ENCODE results near the gene LRRC14B. TPM values are rescaled to one million over a fixed set of nuclear protein-coding genes. Genes with fewer than 3 reads are reported as not detected.
"Not testable (repeated sequence)": the region's sequence is repeated elsewhere in the genome, so short reads cannot be mapped to it uniquely, and the experiment has no call there.

Gene LRRC14B
- total and polyA plus RNA-seq, 2 donors: 0.58 TPM; not detected in 1

DNA sequence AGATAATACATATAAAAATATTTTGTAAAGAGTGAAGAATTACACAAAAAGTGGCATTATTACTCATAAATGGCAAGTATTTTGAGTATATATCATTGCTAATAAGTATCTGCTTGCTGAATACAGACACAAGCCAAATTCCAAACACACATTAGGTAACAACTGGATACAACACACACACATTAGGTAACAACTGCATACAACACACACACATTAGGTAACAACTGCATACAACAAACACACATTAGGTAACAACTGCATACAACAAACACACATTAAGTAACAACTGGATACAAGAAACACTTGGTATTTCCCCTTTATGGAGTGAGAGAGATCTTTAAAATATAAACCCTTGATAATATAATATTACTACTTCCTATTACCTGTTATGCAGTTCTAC lies 13.2 kb downstream of the LRRC14B start:
- no peak overlapping the region for H3K4me3 ChIP-seq (ENCODE audit: low read depth, low read length)
- H3K27ac ChIP-seq (ENCODE audit: low read depth): no peak overlapping the region
- H3K4me1 ChIP-seq (ENCODE audit: insufficient read depth): no peaks in the 10 kb centered on the region
- H3K36me3 ChIP-seq (ENCODE audit: insufficient read depth): peaks cover 2% of the 10 kb centered on the region
- no peak for DNase-seq (ENCODE audit: extremely low spot score)

DNA sequence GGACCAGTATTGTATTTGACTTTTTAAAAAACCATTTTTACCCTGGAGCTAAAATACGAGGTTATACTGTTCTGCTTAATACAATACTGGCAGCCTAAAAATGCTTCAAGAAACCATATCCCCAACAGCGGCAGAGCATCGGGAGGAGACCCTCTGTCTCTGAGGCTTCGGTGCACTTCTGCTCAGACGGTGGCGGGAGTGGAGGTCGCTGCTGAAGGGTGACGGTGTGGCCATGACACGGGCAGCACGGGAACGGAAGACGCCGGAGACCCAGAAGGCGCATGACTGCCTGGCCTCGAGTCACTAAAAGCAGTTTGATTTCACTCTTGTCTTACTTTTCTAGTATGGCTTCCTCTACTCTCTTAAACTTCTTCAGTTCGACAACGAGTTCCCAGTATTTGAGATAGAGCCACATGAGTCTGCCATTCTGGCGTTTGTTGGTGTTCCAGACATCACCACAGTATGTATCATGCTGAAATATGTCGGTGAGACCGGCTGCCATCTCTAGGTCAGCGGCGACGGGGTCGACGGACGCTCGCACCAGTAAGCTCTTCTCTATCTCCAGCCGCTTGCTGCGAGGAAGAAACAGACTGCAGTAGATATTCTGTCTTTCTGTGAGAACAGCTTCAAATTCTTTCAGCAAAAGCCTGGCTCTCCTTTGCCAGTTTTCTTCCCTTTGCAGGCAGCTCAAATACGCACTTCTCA lies 13.8 kb downstream of the LRRC14B start:
- no peak for DNase-seq (ENCODE audit: extremely low spot score)

DNA sequence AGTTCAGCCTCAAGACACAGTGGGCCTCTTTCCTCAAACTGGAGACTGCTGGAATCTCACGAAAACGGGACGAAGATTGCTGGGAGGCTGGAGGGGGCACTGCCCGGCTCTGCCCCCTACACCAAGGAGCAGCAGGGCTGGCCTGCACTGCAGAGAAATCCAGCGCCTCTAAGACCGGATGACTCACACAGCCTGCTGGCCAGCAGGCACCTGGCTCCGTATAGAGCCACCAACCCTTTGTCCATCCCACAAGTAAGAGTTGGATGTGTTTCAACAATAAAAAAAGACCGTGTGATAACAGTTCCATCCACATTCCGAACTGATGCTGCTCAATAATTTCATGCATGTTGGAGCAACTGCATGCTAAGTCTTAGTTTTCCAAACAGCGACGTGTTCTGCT lies 15.1 kb downstream of the LRRC14B start:
- Histone ChIP-seq H3K36me3 (ENCODE audit: insufficient read depth) (peaks cover 2% of the 10 kb centered on the region), H3K4me1 (ENCODE audit: insufficient read depth) (no peaks in the 10 kb centered on the region), H3K4me3 (ENCODE audit: low read depth, low read length) (no peak overlapping the region), H3K27ac (ENCODE audit: low read depth) (no peak overlapping the region)
- 33% methylated on average over 11 of the region's 11 CpGs for whole genome bisulfite sequencing
- no peak for DNase-seq (ENCODE audit: extremely low spot score)

More for the DNA sequence above, 13.8 kb downstream of the LRRC14B start:
- Histone ChIP-seq H3K4me1 (ENCODE audit: insufficient read depth) (no peaks in the 10 kb centered on the region), H3K27ac (ENCODE audit: low read depth) (no peak overlapping the region), H3K4me3 (ENCODE audit: low read depth, low read length) (no peak overlapping the region), H3K36me3 (ENCODE audit: insufficient read depth) (peaks cover 2% of the 10 kb centered on the region)
- WGBS: 94% methylated on average over 30 of the region's 30 CpGs

DNA sequence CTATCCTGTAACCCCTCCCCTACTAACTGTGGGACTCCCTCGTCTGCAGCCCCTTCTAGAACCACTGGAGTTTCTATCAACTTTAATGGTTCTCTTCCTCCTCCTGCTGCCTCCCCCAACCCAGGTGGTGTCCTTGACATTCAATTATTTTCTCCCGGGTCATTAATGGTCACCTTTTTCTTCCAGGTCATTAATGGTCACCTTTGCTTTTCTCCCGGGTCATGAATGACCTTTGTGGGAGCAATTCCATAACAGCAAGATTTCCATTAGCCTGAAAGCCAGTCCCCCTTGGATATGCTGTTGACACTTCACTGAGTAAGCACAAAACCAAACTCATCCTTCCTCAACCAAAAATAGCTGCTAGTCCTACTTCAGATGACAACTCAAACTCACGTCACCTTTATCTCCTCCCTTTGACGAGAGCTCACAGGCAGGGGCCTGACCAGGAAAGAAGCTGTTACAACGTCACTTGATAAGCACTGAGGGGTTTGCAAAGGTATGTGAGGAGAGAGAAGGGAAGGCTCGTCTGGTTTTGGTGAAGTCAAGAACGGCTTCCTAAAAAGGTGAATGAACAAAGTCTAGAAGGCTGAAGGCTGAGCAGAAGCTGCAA lies 15.7 kb downstream of the LRRC14B start:
- DNase-seq (ENCODE audit: extremely low spot score): no peak
- Histone ChIP-seq H3K27ac (ENCODE audit: low read depth) (no peak overlapping the region), H3K4me1 (ENCODE audit: insufficient read depth) (no peaks in the 10 kb centered on the region), H3K4me3 (ENCODE audit: low read depth, low read length) (no peak overlapping the region), H3K36me3 (ENCODE audit: insufficient read depth) (peaks cover 2% of the 10 kb centered on the region)
- WGBS: 74% methylated on average over 8 of the region's 8 CpGs

DNA sequence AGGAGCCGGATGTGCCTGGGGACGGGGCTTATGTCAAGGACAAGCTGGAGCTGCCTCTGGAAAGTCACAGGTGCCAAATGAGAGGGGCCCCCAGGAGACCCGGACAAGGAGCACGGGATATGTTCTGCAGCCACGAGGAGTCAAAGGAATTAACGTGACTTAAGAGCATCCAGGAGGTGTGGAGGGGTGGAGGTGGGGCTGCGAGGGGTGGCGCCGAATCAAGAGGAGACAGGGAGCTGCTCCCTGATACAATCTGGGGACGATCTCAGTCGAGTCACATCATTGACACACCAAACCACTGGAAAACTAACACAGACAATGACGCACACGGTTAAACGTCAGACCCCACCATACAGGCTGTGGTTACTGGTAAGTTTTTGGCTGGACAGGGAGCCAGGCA lies 16.3 kb downstream of the LRRC14B start:
- no peaks in the 10 kb centered on the region for H3K4me1 ChIP-seq (ENCODE audit: insufficient read depth)
- WGBS: 67% methylated on average over 14 of the region's 14 CpGs
- no peak for DNase-seq (ENCODE audit: extremely low spot score)
- H3K36me3 ChIP-seq (ENCODE audit: insufficient read depth): peaks cover 2% of the 10 kb centered on the region
- H3K27ac ChIP-seq (ENCODE audit: low read depth): no peak overlapping the region
- no peak overlapping the region for H3K4me3 ChIP-seq (ENCODE audit: low read depth, low read length)

DNA sequence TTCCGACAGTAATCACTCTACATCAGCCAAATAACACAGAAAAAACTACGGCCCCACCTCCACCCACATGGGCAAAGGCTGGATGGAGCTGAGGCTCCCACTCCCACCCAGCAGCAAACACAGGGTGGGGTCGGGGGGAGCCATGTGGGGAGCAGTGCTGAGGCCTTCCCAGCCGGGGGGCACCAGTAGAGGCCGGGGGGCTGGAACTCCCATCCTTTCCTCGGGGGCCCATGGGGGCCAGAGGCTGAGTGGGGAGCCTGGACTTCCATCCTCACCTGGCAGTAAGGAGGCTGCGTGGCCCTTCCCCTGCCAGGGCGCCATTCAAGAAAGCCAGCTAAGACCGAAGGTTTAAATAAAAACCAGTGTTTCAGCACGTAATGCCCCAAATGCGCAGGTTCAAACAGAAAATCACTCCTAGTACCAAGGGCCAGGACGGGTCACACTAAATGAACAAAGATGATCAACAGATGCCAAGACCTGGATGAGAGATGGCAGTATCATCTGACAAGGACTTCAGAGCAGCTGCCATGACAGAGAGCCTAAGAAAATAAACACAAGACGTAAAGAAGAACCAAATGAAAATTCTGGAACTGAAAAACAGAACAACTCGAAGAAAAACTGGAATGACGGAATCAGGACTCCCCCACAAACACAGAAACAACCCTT lies 17.3 kb downstream of the LRRC14B start:
- no peak for DNase-seq (ENCODE audit: extremely low spot score)
- Histone ChIP-seq H3K4me3 (ENCODE audit: low read depth, low read length) (no peak overlapping the region), H3K36me3 (ENCODE audit: insufficient read depth) (peaks cover 2% of the 10 kb centered on the region), H3K4me1 (ENCODE audit: insufficient read depth) (no peaks in the 10 kb centered on the region), H3K27ac (ENCODE audit: low read depth) (no peak overlapping the region)
- 87% methylated on average over 15 of the region's 15 CpGs for WGBS

DNA sequence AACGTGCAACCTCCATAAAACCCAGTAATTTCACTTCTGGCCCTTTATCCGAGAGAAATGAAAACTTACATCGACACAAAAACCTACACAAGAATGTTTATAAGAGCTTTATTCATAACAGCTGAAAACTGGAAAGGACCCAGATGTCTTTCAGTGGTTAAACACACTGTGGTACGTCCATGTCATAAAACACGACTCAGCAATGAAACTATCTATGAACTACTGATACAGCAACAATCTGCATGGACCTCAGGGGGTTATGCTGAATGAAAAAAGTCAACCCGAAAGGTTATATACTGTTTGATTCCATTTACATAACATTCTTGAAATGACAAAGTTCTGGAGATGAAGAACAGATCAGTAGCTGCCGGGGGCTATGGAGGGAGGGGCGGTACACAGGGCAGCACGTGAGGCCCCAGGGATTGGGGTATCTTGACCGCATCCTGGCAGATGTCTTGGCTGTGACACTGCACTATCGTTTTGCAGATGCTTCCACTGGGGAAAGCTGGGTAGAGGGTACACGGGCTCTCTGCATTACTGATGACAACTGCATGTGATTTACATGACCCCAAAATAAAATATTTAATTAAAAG lies 22.6 kb downstream of the LRRC14B start:
- Histone ChIP-seq H3K4me3 (ENCODE audit: low read depth, low read length) (no peak overlapping the region), H3K36me3 (ENCODE audit: insufficient read depth) (peaks cover 1% of the 10 kb centered on the region), H3K27ac (ENCODE audit: low read depth) (no peak overlapping the region), H3K4me1 (ENCODE audit: insufficient read depth) (no peaks in the 10 kb centered on the region)
- no peak for DNase-seq (ENCODE audit: extremely low spot score)
- WGBS: 92% methylated on average over 12 of the region's 12 CpGs

DNA sequence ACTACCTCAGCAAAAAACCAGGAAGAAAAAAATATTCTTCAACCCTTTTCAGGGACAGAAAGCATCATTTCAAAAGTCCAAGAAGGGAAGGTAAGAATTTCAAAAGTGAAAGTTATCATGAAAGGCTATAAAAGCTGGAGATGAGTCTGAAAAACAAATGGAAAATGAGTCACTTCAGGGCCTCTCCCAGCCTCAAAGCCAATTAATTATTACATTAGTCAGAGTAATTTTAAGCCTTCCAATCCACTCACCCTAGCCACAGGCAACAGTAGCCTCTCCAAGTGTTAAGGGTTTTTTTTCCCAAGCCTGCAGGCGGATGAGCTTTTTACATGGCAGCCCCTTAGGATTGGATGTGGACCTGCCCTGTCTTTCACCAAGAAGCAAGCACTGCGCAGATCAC lies 24.0 kb downstream of the LRRC14B start:
- not testable (repeated sequence) for H3K36me3 ChIP-seq (ENCODE audit: insufficient read depth); H3K4me1 ChIP-seq (ENCODE audit: insufficient read depth); H3K27ac ChIP-seq (ENCODE audit: low read depth); H3K4me3 ChIP-seq (ENCODE audit: low read depth, low read length); DNase-seq (ENCODE audit: extremely low spot score)
- WGBS: 90% methylated on average over 2 of the region's 2 CpGs

DNA sequence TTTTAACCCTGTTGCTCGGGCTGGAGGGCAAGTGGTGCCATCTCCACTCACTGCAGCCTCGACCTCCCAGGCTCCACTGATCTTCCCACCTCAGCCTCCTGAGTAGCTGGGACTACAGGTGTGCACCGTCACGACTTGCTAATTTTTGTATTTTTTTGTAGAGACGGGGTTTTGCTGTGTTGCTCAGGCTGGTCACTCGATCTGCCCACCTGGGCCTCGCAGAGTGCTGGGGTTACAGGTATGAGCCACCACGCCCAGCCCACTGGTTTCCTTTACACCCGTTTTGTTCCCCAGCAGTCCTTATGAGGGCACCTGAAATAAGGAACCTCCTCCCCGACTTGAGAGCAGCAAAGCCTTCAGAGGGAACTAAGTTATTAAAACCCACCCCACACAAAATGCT lies 24.8 kb downstream of the LRRC14B start:
- 90% methylated on average over 9 of the region's 10 CpGs for WGBS
- not testable (repeated sequence) for H3K36me3 ChIP-seq (ENCODE audit: insufficient read depth); H3K4me3 ChIP-seq (ENCODE audit: low read depth, low read length); H3K27ac ChIP-seq (ENCODE audit: low read depth); H3K4me1 ChIP-seq (ENCODE audit: insufficient read depth); DNase-seq (ENCODE audit: extremely low spot score)

DNA sequence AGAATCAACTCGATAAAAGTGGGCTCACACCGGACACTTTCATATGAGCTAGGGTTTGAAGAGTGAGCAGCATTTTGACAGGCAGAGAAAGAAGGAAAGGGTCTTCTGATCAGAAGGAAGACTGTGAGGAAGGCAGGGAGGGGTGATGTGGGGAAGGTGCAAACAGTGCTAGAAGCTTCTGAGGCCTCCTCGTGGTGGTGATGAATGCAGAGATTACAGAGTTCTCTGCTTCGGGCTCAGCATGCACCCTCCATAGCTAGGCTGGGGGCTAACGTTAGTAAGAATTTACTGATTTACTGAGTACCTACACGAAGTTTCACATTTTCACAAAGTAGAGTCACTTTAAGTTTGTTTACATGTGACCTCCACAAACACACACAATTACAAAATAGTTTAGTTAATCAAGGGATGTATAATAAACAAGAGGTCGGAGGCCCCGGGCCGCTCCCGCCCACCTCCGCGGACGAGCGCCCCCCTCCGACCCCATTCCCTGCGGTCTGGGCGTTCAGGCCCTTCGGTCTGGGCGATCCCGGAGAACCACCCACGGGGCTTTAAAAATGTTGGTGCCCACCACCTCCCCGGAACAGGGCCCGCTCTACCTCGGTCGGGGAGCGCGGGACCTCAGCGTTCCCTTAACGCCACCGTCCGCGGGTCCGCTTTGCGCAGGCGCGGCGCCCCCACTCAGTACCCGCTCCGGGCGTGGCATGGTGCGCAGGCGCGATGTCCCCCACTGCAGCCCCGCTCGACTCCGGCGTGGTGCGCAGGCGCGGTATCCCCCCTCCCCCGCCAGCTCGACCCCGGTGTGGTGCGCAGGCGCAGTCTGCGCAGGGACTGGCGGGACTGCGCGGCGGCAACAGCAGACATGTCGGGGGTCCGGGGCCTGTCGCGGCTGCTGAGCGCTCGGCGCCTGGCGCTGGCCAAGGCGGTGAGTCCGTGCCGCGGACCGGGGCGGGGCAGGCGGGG lies 26.5 kb downstream of the LRRC14B start, which contains the start of the genes CCDC127 and SDHA:
Gene CCDC127, minus strand, starts transcription at position 660 of the 963 bp plus-strand sequence. CDS start 1,304 bp downstream, outside the sequence.
Gene SDHA, plus strand, starts transcription at position 827 of the 963 bp plus-strand sequence. Its CDS starts 36 bp downstream, at position 863.
- Histone ChIP-seq H3K27ac (ENCODE audit: low read depth) (peak within 1 kb of the TSS; percentile 67), H3K4me3 (ENCODE audit: low read depth, low read length) (peak within 1 kb of the TSS; percentile 98)
- DNase-seq (ENCODE audit: extremely low spot score): peak; percentile 81
- H3K36me3 ChIP-seq (ENCODE audit: insufficient read depth); H3K4me1 ChIP-seq (ENCODE audit: insufficient read depth): not testable (repeated sequence)
- WGBS: under 1% methylated on average over 75 of the region's 75 CpGs

DNA sequence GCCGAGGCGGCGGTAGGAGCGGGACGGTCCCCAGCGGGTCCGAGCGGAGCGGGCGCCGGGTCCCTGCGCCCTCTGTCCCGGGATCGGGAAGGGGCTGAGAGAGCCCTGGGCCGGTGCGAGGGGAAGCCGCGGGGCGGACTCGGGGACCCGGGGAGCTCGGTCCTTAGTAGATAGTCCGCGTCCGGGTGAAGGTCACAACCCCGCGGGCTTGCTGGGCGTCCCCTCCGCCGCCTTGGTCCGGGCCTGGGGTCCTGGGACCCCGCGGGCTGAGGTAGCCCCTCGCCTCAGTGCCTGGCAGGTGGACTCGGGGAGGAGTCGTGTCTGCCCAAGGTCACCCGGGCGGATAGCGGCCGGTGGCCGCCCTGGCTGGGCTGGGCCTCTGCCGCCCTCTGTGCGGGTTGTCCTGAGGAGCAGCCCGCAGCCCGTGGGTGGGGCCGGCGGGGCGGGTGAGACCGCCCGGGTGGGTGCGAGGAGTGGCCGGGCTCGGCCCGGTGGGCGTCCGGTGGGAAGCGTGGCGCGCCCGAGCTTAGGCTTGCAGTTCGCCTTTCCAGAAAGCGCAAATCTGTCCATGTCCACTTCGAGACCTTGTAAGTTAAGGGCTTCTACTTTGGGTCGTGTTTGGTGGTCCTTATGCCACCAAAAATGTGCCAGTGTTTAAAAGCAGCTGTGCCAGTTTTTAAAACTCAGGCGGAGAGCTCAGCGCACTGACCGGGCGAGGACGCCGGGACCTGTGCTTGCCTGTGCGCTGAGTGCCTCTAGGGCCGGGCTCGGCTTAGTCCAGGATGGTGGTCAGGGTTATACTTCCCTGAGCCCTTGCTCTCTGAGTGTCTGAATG lies 27.4 kb downstream of the LRRC14B start:
- Histone ChIP-seq H3K27ac (ENCODE audit: low read depth) (peak overlapping the region; percentile 67), H3K36me3 (ENCODE audit: insufficient read depth) (peaks cover 1% of the 10 kb centered on the region), H3K4me1 (ENCODE audit: insufficient read depth) (no peaks in the 10 kb centered on the region), H3K4me3 (ENCODE audit: low read depth, low read length) (peak overlapping the region; percentile 98)
- DNase-seq (ENCODE audit: extremely low spot score): no peak
- WGBS: under 1% methylated on average over 72 of the region's 73 CpGs

DNA sequence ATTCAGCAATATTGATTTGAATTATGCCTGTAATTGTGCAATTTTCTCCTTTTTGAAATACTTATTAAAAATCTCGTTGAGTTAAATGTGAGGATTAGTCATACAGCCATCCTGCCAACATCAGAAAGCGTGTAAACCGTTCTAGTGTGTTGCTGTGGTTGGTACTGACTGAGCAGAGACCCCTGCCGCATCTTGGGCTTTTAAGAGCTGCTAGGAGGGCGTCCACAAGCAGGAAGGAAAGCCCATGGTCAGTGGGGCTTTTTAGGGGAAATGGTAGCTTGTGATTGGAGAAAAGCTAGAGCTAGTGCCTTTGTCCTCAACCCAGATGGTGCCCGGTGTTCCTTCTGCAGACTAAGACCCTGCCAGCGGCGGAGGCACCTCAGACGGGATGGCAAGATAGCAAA lies 28.2 kb downstream of the LRRC14B start:
- DNase-seq (ENCODE audit: extremely low spot score): no peak
- Histone ChIP-seq H3K4me1 (ENCODE audit: insufficient read depth) (no peaks in the 10 kb centered on the region), H3K27ac (ENCODE audit: low read depth) (peak overlapping the region; percentile 11), H3K4me3 (ENCODE audit: low read depth, low read length) (peak overlapping the region; percentile 27), H3K36me3 (ENCODE audit: insufficient read depth) (no peaks in the 10 kb centered on the region)
- 26% methylated on average over 9 of the region's 9 CpGs for WGBS
